Fibroblast of the aortic adventitia (primary cell): ENCODE data around the gene LCTL. TPM values are rescaled to one million over a fixed set of nuclear protein-coding genes. Genes with fewer than 3 reads are reported as not detected.

Source experiments
- DNase-seq: peaks from one replicate; pipeline ENCODE4 v3.0.0-alpha.2; 2010; ENCODE audit warnings: low read depth
- H3K4me3 ChIP-seq: 2 replicates; pipeline ENCODE4 v1.5.1; 2011; ENCODE audit warnings: low read depth, mild to moderate bottlenecking, control low read depth, low read length, moderate library complexity
- CTCF ChIP-seq: IDR thresholded peaks from 2 replicates; pipeline ENCODE4 v1.5.1; 2011; ENCODE audit warnings: mild to moderate bottlenecking, low read length, control low read depth, inconsistent platforms; ENCODE audit not compliant: insufficient read depth
- total RNA-seq: library from RNA; depleted of rRNA; stranded (reverse); fragments of >200 nt; gene quantifications from 2 replicates; pipeline ENCODE4 v1.2.3, GENCODE V29; 2012; ENCODE audit warnings: low replicate concordance

Gene LCTL
- total RNA-seq, 1 donor, result 0.09 TPM

- no peak for TF ChIP-seq CTCF
- no peak overlapping the region for H3K4me3 ChIP-seq
- peak; percentile 97 for DNase-seq
These were observed 8.2 kb upstream of the LCTL start for GRCh38 chr15:66573719-66574595.

GRCh38 chr15:66573348-66573718 is 7.5 kb upstream of the LCTL start:
- no peak for TF ChIP-seq CTCF
- H3K4me3 ChIP-seq, result no peak overlapping the region
- no peak for DNase-seq

- DNase-seq, result no peak
- no peak overlapping the region for H3K4me3 ChIP-seq
- no peak for TF ChIP-seq CTCF
These were observed 6.3 kb upstream of the LCTL start for GRCh38 chr15:66572146-66572545.

GRCh38 chr15:66570842-66571478 is 5.2 kb upstream of the LCTL start:
- DNase-seq, result no peak
- no peak overlapping the region for H3K4me3 ChIP-seq
- TF ChIP-seq CTCF, result no peak

- no peak for DNase-seq
- no peak overlapping the region for H3K4me3 ChIP-seq
- TF ChIP-seq CTCF, result no peak
These were observed 4.5 kb upstream of the LCTL start for GRCh38 chr15:66570327-66570726.

GRCh38 chr15:66569461-66570137 is 3.8 kb upstream of the LCTL start:
- no peak overlapping the region for H3K4me3 ChIP-seq
- no peak for DNase-seq
- no peak for TF ChIP-seq CTCF
